A549 (cell line): ENCODE data around the gene FAH. TPM values are rescaled to one million over a fixed set of nuclear protein-coding genes. Genes with fewer than 3 reads are reported as not detected.
A peak's percentile ranks its signal among the peaks of the same experiment; 100 is the strongest.

Source experiments
- ATAC-seq, 2 experiments: fragments of 200-7000 bp in 1 of 2; fragments of >200 bp in 1 of 2; cut with Nextera tagmentation in 1 of 2; cut with Tn5 transposase in 1 of 2; 3 replicates each; pipeline versions ENCODE4 v1.8.0 to v1.9.1; 2018 to 2020; ENCODE audit warnings: mild to moderate bottlenecking in 1 of 2, moderate library complexity in 1 of 2
- CTCF ChIA-PET: fragments of 300-600 bp; sonication (Branson Sonifier 250); formaldehyde crosslinking; extraction: SDS; loops from one replicate; lab custom pipeline; 2021; ENCODE audit warnings: antibody characterized with exemption, inconsistent platforms; lab: Yijun Ruan, JAX
- POLR2A ChIA-PET: fragments of 350-600 bp; formaldehyde crosslinking; extraction: SDS; loops from one replicate; lab custom pipeline; 2021; ENCODE audit warnings: antibody characterized with exemption, inconsistent platforms; lab: Yijun Ruan, JAX
- DNase-seq, 2 experiments: peaks; one replicate each; pipeline versions ENCODE4 v3.0.0 to v3.0.0-alpha.2; 2011 to 2016; ENCODE audit warnings: low read depth in 1 of 2, low spot score in 1 of 2
- FAIRE-seq: peaks from 2 replicates; lab custom pipeline; 2011; peaks lifted over from hg19 to GRCh38; lab: Jason Lieb, UNC
- H3K27ac ChIP-seq, 2 experiments: fragments of >200 bp; sonication (Bioruptor Twin); formaldehyde crosslinking; 3 replicates each; pipeline ENCODE4 v1.5.1; 2016 to 2017
- H3K4me1 ChIP-seq: fragments of >200 bp; sonication (Bioruptor Twin); formaldehyde crosslinking; 3 replicates; pipeline ENCODE4 v1.6.1; 2016
- H3K4me2 ChIP-seq: fragments of >200 bp; sonication (Bioruptor Twin); formaldehyde crosslinking; 3 replicates; pipeline ENCODE4 v1.6.1; 2016
- H3K4me3 ChIP-seq: fragments of >200 bp; sonication (Bioruptor Twin); formaldehyde crosslinking; 3 replicates; pipeline ENCODE4 v1.5.1; 2016
- H3K9me3 ChIP-seq: fragments of >200 bp; sonication (Bioruptor Twin); formaldehyde crosslinking; 3 replicates; pipeline ENCODE4 v1.6.1; 2016
- ATOH8 ChIP-seq: fragments of 250-450 bp; sonication (Bioruptor Pico); IDR thresholded peaks from 2 replicates; pipeline ENCODE4 v1.5.0; 2020; ENCODE audit warnings: low read depth, mild to moderate bottlenecking, moderate library complexity
- BHLHE40 ChIP-seq: IDR thresholded peaks from 2 replicates; pipeline ENCODE4 v1.6.1; 2012; ENCODE audit warnings: low read depth, low read length, inconsistent platforms
- CEBPB ChIP-seq, 2 experiments: fragments of >200 bp in 1 of 2; sonication (Bioruptor Twin) in 1 of 2; formaldehyde crosslinking in 1 of 2; IDR thresholded peaks; 2 replicates each; pipeline ENCODE4 v1.6.1; 2012 to 2016
- CHD2 ChIP-seq: fragments of 150-350 bp; IDR thresholded peaks from 2 replicates; pipeline ENCODE4 v1.6.1; 2014; ENCODE audit warnings: low read length; ENCODE audit not compliant: partially characterized antibody
- CHD4 ChIP-seq: fragments of 200-600 bp; sonication (generic); IDR thresholded peaks from 2 replicates; pipeline ENCODE4 v1.6.1; 2016; ENCODE audit warnings: antibody characterized with exemption, mild to moderate bottlenecking, borderline replicate concordance
- CTCF ChIP-seq: fragments of >200 bp; sonication (Bioruptor Twin); formaldehyde crosslinking; IDR thresholded peaks from 3 replicates; pipeline ENCODE4 v1.5.1; 2016
- ELK1 ChIP-seq: fragments of 150-350 bp; IDR thresholded peaks from 2 replicates; pipeline ENCODE4 v1.6.1; 2014; ENCODE audit warnings: low read depth, mild to moderate bottlenecking, low read length
- FOSB ChIP-seq: fragments of 250-450 bp; sonication (Bioruptor Pico); IDR thresholded peaks from 2 replicates; pipeline ENCODE4 v1.5.0; 2020; ENCODE audit warnings: mild to moderate bottlenecking, moderate library complexity
- FOSL2 ChIP-seq, 2 experiments: fragments of 450-650 bp in 1 of 2; fragments of >200 bp in 1 of 2; sonication (Bioruptor Twin) in 1 of 2; formaldehyde crosslinking; IDR thresholded peaks; 2 replicates each; pipeline versions ENCODE4 v1.5.0 to v1.6.1; 2016 to 2020; ENCODE audit warnings: mild to moderate bottlenecking in 1 of 2, moderate library complexity in 1 of 2
- GATA3 ChIP-seq: IDR thresholded peaks from 2 replicates; pipeline ENCODE4 v1.6.1; 2012; ENCODE audit warnings: borderline replicate concordance
- HES2 ChIP-seq: fragments of >200 bp; sonication (Bioruptor Twin); formaldehyde crosslinking; IDR thresholded peaks from 2 replicates; pipeline ENCODE4 v1.6.1; 2016
- HMGXB4 ChIP-seq: fragments of 250-450 bp; sonication (Bioruptor Pico); IDR thresholded peaks from 2 replicates; pipeline ENCODE4 v1.5.0; 2021; ENCODE audit warnings: mild to moderate bottlenecking, moderate library complexity, borderline replicate concordance
- MAX ChIP-seq: IDR thresholded peaks from 2 replicates; pipeline ENCODE4 v1.6.1; 2012
- NFE2L2 ChIP-seq: fragments of 150-350 bp; conservative IDR thresholded peaks from 2 replicates; pipeline ENCODE4 v1.6.1; 2014; ENCODE audit warnings: low read length
- NPAS2 ChIP-seq: fragments of 250-450 bp; sonication (Bioruptor Pico); IDR thresholded peaks from 2 replicates; pipeline ENCODE4 v1.8.0; 2022; ENCODE audit warnings: mild to moderate bottlenecking, moderate library complexity, borderline replicate concordance
- RAD21 ChIP-seq, 2 experiments: fragments of >200 bp in 1 of 2; sonication (Bioruptor Twin) in 1 of 2; formaldehyde crosslinking in 1 of 2; IDR thresholded peaks in 1 of 2; conservative IDR thresholded peaks in 1 of 2; 2 replicates in 1 of 2; 3 replicates in 1 of 2; pipeline ENCODE4 v1.6.1; 2012 to 2018; ENCODE audit warnings: inconsistent platforms in 1 of 2
- RCOR1 ChIP-seq: fragments of 150-350 bp; IDR thresholded peaks from 2 replicates; pipeline ENCODE4 v1.6.1; 2014; ENCODE audit warnings: antibody characterized with exemption, low read length, low read depth
- RFX5 ChIP-seq: fragments of 450-650 bp; IDR thresholded peaks from 2 replicates; pipeline ENCODE4 v1.7.1; 2014; ENCODE audit warnings: antibody characterized with exemption, mild to moderate bottlenecking, moderate library complexity
- SMC3 ChIP-seq: fragments of >200 bp; sonication (Bioruptor Twin); formaldehyde crosslinking; IDR thresholded peaks from 3 replicates; pipeline ENCODE4 v1.6.1; 2018; ENCODE audit warnings: inconsistent platforms
- TP53 ChIP-seq: fragments of 250-450 bp; sonication (Bioruptor Pico); IDR thresholded peaks from 2 replicates; pipeline ENCODE4 v1.5.0; 2021; ENCODE audit warnings: mild to moderate bottlenecking, moderate library complexity
- ZC3H11A ChIP-seq: fragments of 450-650 bp; IDR thresholded peaks from 2 replicates; pipeline ENCODE4 v1.6.1; 2014; ENCODE audit warnings: antibody characterized with exemption, mild to moderate bottlenecking
- WGBS: methylation state at CpG from one replicate; pipeline ENCODE4 v1.1.6; 2017; ENCODE audit errors: missing lambda C conversion rate; 5-methylcytosine and 5-hydroxymethylcytosine counted together
- polyA plus RNA-seq, 4 experiments: library from polyadenylated mRNA; depleted of rRNA in 3 of 4; stranded (reverse); fragments of >200 nt; fragmentation: RNase III in 1 of 4; extraction: RNeasy Plus Mini Kit Qiagen cat#74134 plus additional on column Dnase treatment in 1 of 4; gene quantifications; 2 replicates in 3 of 4; 3 replicates in 1 of 4; pipeline ENCODE4 v1.2.3, GENCODE V29; 2011 to 2017

FAH gene
- polyA plus RNA-seq, 2 of the 4 experiments (the other 2 are of a cell fraction) = 27.3 to 31.9 TPM

GRCh38 chr15:80234883-80235282 is 82.1 kb downstream of the FAH start:
- Histone ChIP-seq H3K27ac (no peak overlapping the region), H3K4me3 (no peak overlapping the region), H3K4me2 (no peak overlapping the region), H3K4me1 (no peaks in the 10 kb centered on the region), H3K9me3 (no peaks in the 10 kb centered on the region)
- FAIRE-seq = no peak
- 9% methylated on average over 4 of the region's 4 CpGs for WGBS
- TF ChIP-seq HMGXB4 (no peak), TP53 (CRISPR knock-in tag) (no peak), MAX (no peak), SMC3 (peak; percentile 46; the same call in 2 of the 3 replicates), GATA3 (no peak), ELK1 (no peak), CHD2 (no peak), HES2 (no peak), RCOR1 (no peak), CTCF (peak; percentile 44), ATOH8 (CRISPR knock-in tag) (no peak), NPAS2 (CRISPR knock-in tag) (no peak), ZC3H11A (no peak), CEBPB (IDR thresholded peaks at IDR 0.05) (no peak), FOSL2 (IDR thresholded peaks at IDR 0.05) (no peak), FOSL2 (CRISPR knock-in tag; IDR thresholded peaks at IDR 0.05) (no peak), RFX5 (no peak), FOSB (CRISPR knock-in tag) (no peak), BHLHE40 (no peak), CHD4 (no peak), NFE2L2 (no peak), RAD21 (conservative IDR thresholded peaks at IDR 0.05 in 1 of 2, IDR thresholded peaks at IDR 0.05 in 1 of 2) (peak; percentile 41 to 63)
- peak; percentile 75 to 90 for ATAC-seq
- POLR2A ChIA-PET = no interaction called here
- peak; percentile 53 to 58 for DNase-seq
- CTCF ChIA-PET = interaction anchor here (0.8 to 1.8 kb wide), 8 partner anchors 8 to 21 kb away, joined by 3 to 6 read pairs (median 4); no protein-coding TSS in a partner anchor

Other genes with a start within 250 kb of the FAH start
- gene BCL2A1, start 181.8 kb upstream of the FAH start, polyA plus RNA-seq (2011; rRNA removed) = 14.5 and 20.1 TPM in 2 replicates
- gene BCL2A1, start 181.8 kb upstream of the FAH start, polyA plus RNA-seq (2017; fragmentation: RNase III; extraction: RNeasy Plus Mini Kit Qiagen cat#74134 plus additional on column Dnase treatment) = 14.0 to 31.3 TPM (median 19.6 TPM) in 3 replicates
- 271 and 307 TPM in 2 replicates for gene ZFAND6, start 93.3 kb upstream of the FAH start, polyA plus RNA-seq (2011; rRNA removed)
- 138 to 159 TPM (median 152 TPM) in 3 replicates for gene ZFAND6, start 93.3 kb upstream of the FAH start, polyA plus RNA-seq (2017; fragmentation: RNase III; extraction: RNeasy Plus Mini Kit Qiagen cat#74134 plus additional on column Dnase treatment)
- not detected in 2 replicates for gene CTXND1, start 99.2 kb downstream of the FAH start, polyA plus RNA-seq (2011; rRNA removed)
- gene CTXND1, start 99.2 kb downstream of the FAH start, polyA plus RNA-seq (2017; fragmentation: RNase III; extraction: RNeasy Plus Mini Kit Qiagen cat#74134 plus additional on column Dnase treatment) = not detected in 3 replicates